ENCODE results near the gene STOML1.

GRCh38 chr15:73937726-73938125 lies 54.4 kb downstream of the STOML1 start:
- TF ChIP-seq CTCF (IDR thresholded peaks at IDR 0.05; ENCODE audit: low read length): no peak
- TF ChIP-seq EZH2 (IDR thresholded peaks at IDR 0.05; ENCODE audit: borderline replicate concordance, low read length): no peak
